H1 (cell line): ENCODE results near the gene FKBP1A. TPM values are rescaled to one million over a fixed set of nuclear protein-coding genes. Genes with fewer than 3 reads are reported as not detected.

Experiments
- CTCF ChIA-PET: fragments of 300-600 bp; sonication (Branson Sonifier 250); formaldehyde crosslinking; loops from one replicate; lab custom pipeline; 2021; ENCODE audit not compliant: partially characterized antibody; lab: Charles Lee
- POLR2A ChIA-PET: fragments of 300-600 bp; sonication (Branson Sonifier 250); formaldehyde crosslinking; loops from one replicate; lab custom pipeline; 2021; ENCODE audit warnings: inconsistent platforms; ENCODE audit not compliant: partially characterized antibody; lab: Charles Lee
- DNase-seq, 2 experiments: peaks; one replicate each; pipeline versions ENCODE4 v3.0.0 to v3.0.0-alpha.2; 2010 to 2022; ENCODE audit warnings: low spot score in 2 of 2, low read depth in 1 of 2, mixed read lengths in 1 of 2
- FAIRE-seq: peaks from 2 replicates; lab custom pipeline; 2011; peaks lifted over from hg19 to GRCh38; lab: Jason Lieb, UNC
- H2AFZ ChIP-seq: 2 replicates; pipeline ENCODE4 v1.8.1; 2012; ENCODE audit warnings: low read length, inconsistent platforms
- H2AK5ac ChIP-seq: 2 replicates; pipeline ENCODE4 v1.6.1; 2013; ENCODE audit warnings: low read depth, low read length
- H2BK120ac ChIP-seq: replicated peaks from 2 replicates; pipeline ENCODE3; 2013; ENCODE audit warnings: low read depth, low read length, inconsistent platforms
- H2BK12ac ChIP-seq: 2 replicates; pipeline ENCODE4 v1.6.1; 2013; ENCODE audit warnings: low read depth, low read length
- H2BK15ac ChIP-seq: 2 replicates; pipeline ENCODE4 v1.6.1; 2013; ENCODE audit warnings: low read length
- H2BK20ac ChIP-seq: 2 replicates; pipeline ENCODE4 v1.6.1; 2013; ENCODE audit warnings: low read length
- H2BK5ac ChIP-seq: 2 replicates; pipeline ENCODE4 v1.6.1; 2013; ENCODE audit warnings: low read depth, low read length
- H3K14ac ChIP-seq: 2 replicates; pipeline ENCODE4 v1.6.1; 2013; ENCODE audit warnings: inconsistent platforms; ENCODE audit not compliant: insufficient read length
- H3K18ac ChIP-seq: 2 replicates; pipeline ENCODE4 v1.6.1; 2013; ENCODE audit warnings: low read length; ENCODE audit errors: extremely low read depth
- H3K23ac ChIP-seq: 2 replicates; pipeline ENCODE4 v1.6.1; 2013; ENCODE audit warnings: inconsistent platforms; ENCODE audit not compliant: insufficient read length
- H3K23me2 ChIP-seq: 2 replicates; pipeline ENCODE4 v1.6.1; 2013; ENCODE audit warnings: low read depth, low read length
- H3K27ac ChIP-seq: 2 replicates; pipeline ENCODE4 v1.6.1; 2011; ENCODE audit warnings: low read depth, low read length, inconsistent platforms
- H3K27me3 ChIP-seq, 4 experiments: replicated peaks in 1 of 4; 1 replicate in 1 of 4; 2 replicates in 3 of 4; pipeline versions ENCODE4 v1.6.1 to v1.8.1; 2011 to 2013; ENCODE audit warnings: low read length in 3 of 4, mild to moderate bottlenecking in 3 of 4, inconsistent platforms in 2 of 4, mixed read lengths in 2 of 4, moderate library complexity in 1 of 4; ENCODE audit not compliant: control insufficient read depth in 3 of 4, insufficient read depth in 3 of 4; ENCODE audit errors: extremely low read depth in 1 of 4
- H3K36me3 ChIP-seq, 4 experiments: 2 replicates each; pipeline versions ENCODE4 v1.6.1 to v1.8.1; 2011 to 2013; ENCODE audit warnings: mild to moderate bottlenecking in 4 of 4, low read length in 3 of 4, moderate library complexity in 2 of 4, control low read depth in 1 of 4, inconsistent platforms in 1 of 4; ENCODE audit not compliant: insufficient read depth in 4 of 4, control insufficient read depth in 2 of 4
- H3K4ac ChIP-seq: replicated peaks from 2 replicates; pipeline ENCODE3; 2013; ENCODE audit warnings: low read length, low read depth, mixed read lengths, inconsistent platforms; ENCODE audit not compliant: insufficient read length
- H3K4me1 ChIP-seq, 4 experiments: replicated peaks in 1 of 4; 1 replicate in 1 of 4; 2 replicates in 3 of 4; pipeline versions ENCODE4 v1.6.1 to v1.8.1; 2011 to 2013; ENCODE audit warnings: low read length in 3 of 4, inconsistent platforms in 2 of 4, mixed read lengths in 1 of 4; ENCODE audit not compliant: insufficient read depth in 4 of 4, control insufficient read depth in 3 of 4
- H3K4me2 ChIP-seq, 2 experiments: 2 replicates each; pipeline versions ENCODE4 v1.6.1 to v1.8.1; 2011 to 2013; ENCODE audit warnings: low read depth in 2 of 2, low read length in 2 of 2, control low read depth in 1 of 2, inconsistent platforms in 1 of 2, mild to moderate bottlenecking in 1 of 2; ENCODE audit not compliant: insufficient read depth in 1 of 2
- H3K4me3 ChIP-seq, 4 experiments: fragments of 200-600, 300-600 bp in 1 of 4; sonication (generic), shearing (Covaris generic), sonication (Bioruptor Twin) in 1 of 4; 2 replicates each; pipeline versions ENCODE4 v1.5.1 to v1.8.1; 2011 to 2016; ENCODE audit warnings: low read length in 4 of 4, low read depth in 3 of 4, control low read depth in 2 of 4, inconsistent platforms in 2 of 4, mild to moderate bottlenecking in 2 of 4, mixed read lengths in 1 of 4, moderate library complexity in 1 of 4; ENCODE audit not compliant: insufficient read depth in 2 of 4; ENCODE audit errors: extremely low read depth in 1 of 4
- H3K56ac ChIP-seq: replicated peaks from 2 replicates; pipeline ENCODE3; 2013; ENCODE audit warnings: low read depth, mild to moderate bottlenecking, mixed read lengths, low read length, inconsistent platforms; ENCODE audit not compliant: insufficient read length
- H3K79me1 ChIP-seq: 2 replicates; pipeline ENCODE4 v1.6.1; 2013; ENCODE audit warnings: low read depth, low read length, control low read depth
- H3K79me2 ChIP-seq, 2 experiments: 2 replicates each; pipeline versions ENCODE4 v1.6.1 to v1.8.1; 2012 to 2013; ENCODE audit warnings: low read length in 2 of 2, mild to moderate bottlenecking in 2 of 2, inconsistent platforms in 1 of 2; ENCODE audit not compliant: insufficient read depth in 2 of 2, control insufficient read depth in 1 of 2
- H3K9ac ChIP-seq, 4 experiments: replicated peaks in 1 of 4; 1 replicate in 1 of 4; 2 replicates in 3 of 4; pipeline versions ENCODE4 v1.6.1 to v1.8.1; 2011 to 2013; ENCODE audit warnings: low read depth in 3 of 4, low read length in 3 of 4, control low read depth in 2 of 4, mild to moderate bottlenecking in 2 of 4, moderate library complexity in 2 of 4, inconsistent platforms in 1 of 4; ENCODE audit errors: extremely low read depth in 1 of 4
- H3K9me3 ChIP-seq, 2 experiments: 2 replicates each; pipeline versions ENCODE4 v1.6.1 to v1.8.1; 2012 to 2013; ENCODE audit warnings: mild to moderate bottlenecking in 2 of 2, moderate library complexity in 2 of 2, control low read depth in 1 of 2, inconsistent platforms in 1 of 2, low read depth in 1 of 2, low read length in 1 of 2, mixed read lengths in 1 of 2; ENCODE audit not compliant: insufficient read depth in 2 of 2
- H4K20me1 ChIP-seq, 2 experiments: replicated peaks in 1 of 2; 2 replicates each; pipeline versions ENCODE3 to v1.8.1; 2011 to 2013; ENCODE audit warnings: inconsistent platforms in 2 of 2, low read length in 2 of 2, mild to moderate bottlenecking in 1 of 2; ENCODE audit not compliant: insufficient read depth in 2 of 2, control insufficient read depth in 1 of 2
- H4K5ac ChIP-seq: 2 replicates; pipeline ENCODE4 v1.6.1; 2013; ENCODE audit warnings: low read length, low read depth, mixed read lengths, inconsistent platforms; ENCODE audit not compliant: insufficient read length
- H4K8ac ChIP-seq: 2 replicates; pipeline ENCODE4 v1.8.0; 2013; ENCODE audit warnings: mild to moderate bottlenecking, moderate library complexity, low read length, inconsistent platforms; ENCODE audit not compliant: insufficient read depth; ENCODE audit errors: extremely low read depth
- H4K91ac ChIP-seq: replicated peaks from 2 replicates; pipeline ENCODE3; 2013; ENCODE audit warnings: low read length, mixed read lengths, inconsistent platforms; ENCODE audit not compliant: insufficient read length
- ASH2L ChIP-seq: fragments of 200-600, 300-600 bp; sonication (generic); IDR thresholded peaks from one replicate; pipeline ENCODE4 v1.7.1; 2017; ENCODE audit warnings: low read length
- CTCF ChIP-seq, 3 experiments: IDR thresholded peaks; 1 replicate in 2 of 3; 2 replicates in 1 of 3; pipeline versions ENCODE4 v1.5.1 to v1.6.1; 2011; ENCODE audit warnings: low read length in 3 of 3, mild to moderate bottlenecking in 3 of 3, inconsistent platforms in 2 of 3, low read depth in 1 of 3, moderate library complexity in 1 of 3; ENCODE audit not compliant: insufficient read depth in 1 of 3; ENCODE audit errors: control extremely low read depth in 1 of 3
- GTF2F1 ChIP-seq: IDR thresholded peaks from 2 replicates; pipeline ENCODE4 v1.6.1; 2012; ENCODE audit warnings: low read depth, low read length, improper control_type of control experiment, borderline replicate concordance
- KDM4A ChIP-seq: IDR thresholded peaks from one replicate; pipeline ENCODE4 v1.7.1; 2012; ENCODE audit warnings: low read depth, mild to moderate bottlenecking, moderate library complexity, low read length, inconsistent platforms; ENCODE audit not compliant: severe bottlenecking
- MAFK ChIP-seq: IDR thresholded peaks from 2 replicates; pipeline ENCODE4 v1.6.1; 2012; ENCODE audit warnings: low read depth, mild to moderate bottlenecking, improper control_type of control experiment, low read length
- POLR2A ChIP-seq, 2 experiments: IDR thresholded peaks; 1 replicate in 1 of 2; 2 replicates in 1 of 2; pipeline ENCODE4 v1.6.1; 2011; ENCODE audit warnings: low read depth in 2 of 2, low read length in 2 of 2, mild to moderate bottlenecking in 2 of 2; ENCODE audit errors: control extremely low read depth in 1 of 2
- POU5F1 ChIP-seq: IDR thresholded peaks from 2 replicates; pipeline ENCODE4 v1.6.1; 2011; ENCODE audit warnings: low read depth, mild to moderate bottlenecking, low read length, moderate library complexity
- RAD21 ChIP-seq, 2 experiments: IDR thresholded peaks in 1 of 2; conservative IDR thresholded peaks in 1 of 2; 2 replicates each; pipeline ENCODE4 v1.6.1; 2011; ENCODE audit warnings: low read depth in 2 of 2, low read length in 2 of 2, improper control_type of control experiment in 1 of 2, inconsistent platforms in 1 of 2, mild to moderate bottlenecking in 1 of 2, moderate library complexity in 1 of 2
- SIRT6 ChIP-seq: IDR thresholded peaks from one replicate; pipeline ENCODE4 v1.7.1; 2012; ENCODE audit warnings: low read length, inconsistent platforms
- SP1 ChIP-seq: IDR thresholded peaks from 2 replicates; pipeline ENCODE4 v1.6.1; 2011; ENCODE audit warnings: low read depth, low read length
- SUZ12 ChIP-seq: fragments of 200-600 bp; sonication (generic); IDR thresholded peaks from 2 replicates; pipeline ENCODE4 v1.6.1; 2012; ENCODE audit warnings: mild to moderate bottlenecking, inconsistent platforms, low read length, moderate library complexity, mixed read lengths
- TAF7 ChIP-seq: optimal IDR thresholded peaks from 2 replicates; pipeline ENCODE3; 2011; ENCODE audit warnings: low read depth, mild to moderate bottlenecking, inconsistent platforms, low read length, moderate library complexity, borderline replicate concordance
- WGBS, 2 experiments: shearing (Covaris generic) in 1 of 2; methylation state at CpG; one replicate each; pipeline versions ENCODE4 v1.1.6 to v1.1.7; 2013 to 2015; ENCODE audit warnings: low lambda C conversion rate in 2 of 2, mixed read lengths in 2 of 2, inconsistent platforms in 1 of 2, low coverage in 1 of 2, missing lambda C conversion rate in 1 of 2; ENCODE audit not compliant: insufficient replicate concordance in 2 of 2, insufficient coverage in 1 of 2, insufficient read length in 1 of 2; ENCODE audit errors: extremely low coverage in 1 of 2, missing lambda C conversion rate in 1 of 2; 5-methylcytosine and 5-hydroxymethylcytosine counted together
- polyA plus RNA-seq, 7 experiments: library from polyadenylated mRNA; depleted of rRNA in 3 of 7; stranded (reverse) in 5 of 7; unstranded in 2 of 7; fragments of >200 nt in 5 of 7; fragments of 200-250 nt in 2 of 7; gene quantifications; 1 replicate in 5 of 7; 2 replicates in 1 of 7; 4 replicates in 1 of 7; pipeline versions ENCODE4 v1.2.1 to v1.2.3, GENCODE V29; 2011 to 2013; ENCODE audit warnings: missing spikeins in 2 of 7, mixed read lengths in 2 of 7
- total RNA-seq: library from RNA; stranded (reverse); fragmentation: NEBNext Ultra II Directional; extraction: Animal tissue kit (Norgen Biotek cat#: 25700); gene quantifications from 2 replicates; pipeline ENCODE4 v1.2.1, GENCODE V29; 2021

The FKBP1A gene
- total and polyA plus RNA-seq, 2 of the 8 experiments (the other 6 are each of a cell fraction or from before 2014, with no cell fraction given) = 250 to 685 TPM

GRCh38 chr20:1373036-1373435, 19.8 kb downstream of the FKBP1A start:
- POLR2A ChIA-PET = no interaction called here
- Histone ChIP-seq H3K4me2 (no peak overlapping the region), H3K27ac (no peak overlapping the region)
- TF ChIP-seq SIRT6 = no peak
- TF ChIP-seq TAF7 = no peak
- no peak for TF ChIP-seq KDM4A
- no peak for TF ChIP-seq RAD21 (IDR thresholded peaks at IDR 0.05 in 1 of 2, conservative IDR thresholded peaks at IDR 0.05 in 1 of 2; ENCODE audit: low read depth in 2 of 2, low read length in 2 of 2)
- TF ChIP-seq ASH2L = no peak
- no peak for TF ChIP-seq SP1
- no peak for TF ChIP-seq SUZ12
- TF ChIP-seq MAFK = no peak
- TF ChIP-seq POLR2A (IDR thresholded peaks at IDR 0.05; ENCODE audit: control extremely low read depth in 1 of 2, low read depth in 2 of 2, low read length in 2 of 2) = no peak
- TF ChIP-seq POU5F1 = no peak
- TF ChIP-seq GTF2F1 = no peak
- no peak for TF ChIP-seq CTCF (IDR thresholded peaks at IDR 0.05; ENCODE audit: control extremely low read depth in 1 of 3, insufficient read depth in 1 of 3, low read depth in 1 of 3, low read length in 3 of 3)

More at GRCh38 chr20:1373036-1373435, 19.8 kb downstream of the FKBP1A start:
- peaks cover 15 to 33% of the 10 kb centered on the region in 2 experiments for H4K20me1 ChIP-seq
- no peak overlapping the region for H4K91ac ChIP-seq
- no peak overlapping the region for H3K56ac ChIP-seq
- DNase-seq = peak in 1 of 2 experiments; percentile 17
- no peak overlapping the region for H3K4ac ChIP-seq
- no peak overlapping the region for H2BK15ac ChIP-seq
- H4K5ac ChIP-seq = no peak overlapping the region
- no peak overlapping the region for H2BK20ac ChIP-seq
- no peak overlapping the region for H3K9ac ChIP-seq
- no peaks in the 10 kb centered on the region for H3K9me3 ChIP-seq
- H2BK12ac ChIP-seq = no peak overlapping the region
- peaks cover 2 to 42% of the 10 kb centered on the region in 2 experiments for H3K79me2 ChIP-seq
- H2AK5ac ChIP-seq = no peak overlapping the region
- FAIRE-seq = no peak
- WGBS, 2 experiments = 82% methylated on average over 3 of the region's 3 CpGs; no CpG with 5 or more reads in 1 of the 2 experiments
- no peak overlapping the region for H2BK120ac ChIP-seq
- H3K36me3 ChIP-seq = peaks cover 6 to 40% (median 18%) of the 10 kb centered on the region in 4 experiments
- peaks cover 0 to 13% (median 2%) of the 10 kb centered on the region in 4 experiments; a peak in 4 of 7 replicates for H3K4me1 ChIP-seq
- CTCF ChIA-PET = interaction anchor here (1.7 kb wide), 2 partner anchors 24 to 96 kb away, joined by 3 to 5 read pairs; no protein-coding TSS in a partner anchor
- no peak overlapping the region for H4K8ac ChIP-seq
- no peaks in the 10 kb centered on the region for H3K23me2 ChIP-seq
- H3K4me3 ChIP-seq = no peak overlapping the region
- no peaks in the 10 kb centered on the region for H3K27me3 ChIP-seq
- H3K79me1 ChIP-seq = peaks cover 16% of the 10 kb centered on the region
- no peak overlapping the region for H3K18ac ChIP-seq
- H2AFZ ChIP-seq = no peak overlapping the region
- no peak overlapping the region for H3K14ac ChIP-seq
- no peak overlapping the region for H3K23ac ChIP-seq
- H2BK5ac ChIP-seq = no peak overlapping the region
